Dermis microvascular lymphatic vessel endothelial cell (primary cell): ENCODE data around the gene ABLIM3. TPM values are rescaled to one million over a fixed set of nuclear protein-coding genes. Genes with fewer than 3 reads are reported as not detected.

ENCODE experiments used
- DNase-seq, 2 donors: peaks; one replicate each; pipeline versions ENCODE4 v3.0.0 to v3.0.0-alpha.2; 2010; ENCODE audit warnings: low read depth in 2 of 2
- total RNA-seq: library from RNA; depleted of rRNA; stranded (reverse); fragments of >200 nt; gene quantifications from 2 replicates; pipeline ENCODE4 v1.2.1, GENCODE V29; 2014

Gene ABLIM3
- total RNA-seq, 1 donor from 2014 or later: 19.5 TPM

DNA sequence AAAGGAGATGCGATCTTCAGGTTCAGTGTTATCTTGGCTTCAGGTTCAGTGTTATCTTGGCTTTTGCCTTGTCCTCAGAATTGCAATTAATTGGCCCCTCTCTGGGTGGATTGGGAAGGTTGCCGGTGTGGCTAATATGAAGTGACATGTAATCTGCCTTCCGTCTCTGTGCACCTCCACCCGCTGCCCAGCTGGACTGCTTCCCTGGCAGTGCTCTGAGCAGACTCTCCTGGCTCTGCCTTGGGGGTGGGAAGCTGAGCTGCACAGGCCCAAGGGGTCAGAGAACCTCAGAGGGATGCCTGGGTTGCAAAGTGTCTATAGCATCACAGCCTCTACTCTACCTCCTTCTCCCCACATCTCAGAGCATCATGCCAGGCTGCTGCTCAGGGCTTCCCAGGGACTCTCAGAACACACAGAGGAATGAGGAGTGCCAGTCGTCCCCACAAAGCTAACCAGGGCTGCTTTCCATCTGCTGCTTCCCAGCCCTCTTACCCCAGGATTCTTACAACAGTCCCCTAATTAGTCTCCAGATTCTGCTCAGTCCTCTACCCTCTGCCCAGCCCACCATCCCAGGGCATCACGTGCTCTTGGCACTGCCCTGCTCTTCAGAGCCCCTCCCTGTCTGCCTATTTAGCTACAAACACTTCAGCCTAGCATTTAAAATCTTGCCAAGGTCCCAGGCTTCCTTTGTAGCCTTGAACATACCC lies 76.0 kb downstream of the ABLIM3 start:
- DNase-seq: no peak

DNA sequence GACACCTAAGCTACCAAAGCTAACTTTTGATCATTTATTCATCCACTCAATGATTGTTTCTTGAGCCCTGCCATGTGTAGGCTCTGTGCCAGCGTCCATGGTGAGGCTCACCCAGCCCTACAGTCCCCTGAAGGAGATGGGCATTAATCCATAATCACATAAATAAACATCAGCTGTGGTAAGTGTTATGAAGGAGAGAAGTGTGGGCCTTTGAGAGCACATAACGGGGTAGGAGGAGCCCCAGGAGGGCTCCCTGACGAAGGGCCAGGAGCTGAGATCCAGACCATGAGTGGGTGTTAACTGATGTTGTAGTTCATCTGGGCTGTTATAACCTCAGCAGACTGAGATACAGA lies 76.5 kb downstream of the ABLIM3 start:
- DNase-seq: no peak

GRCh38 chr5:149219584-149219983 lies 78.3 kb downstream of the ABLIM3 start:
- no peak for DNase-seq

GRCh38 chr5:149220750-149221149 lies 79.5 kb downstream of the ABLIM3 start:
- peak in 1 of 2 donors; percentile 21 for DNase-seq

- DNase-seq: peak in 1 of 2 donors; percentile 22
Measured at GRCh38 chr5:149221326-149221725, 80.0 kb downstream of the ABLIM3 start.

DNA sequence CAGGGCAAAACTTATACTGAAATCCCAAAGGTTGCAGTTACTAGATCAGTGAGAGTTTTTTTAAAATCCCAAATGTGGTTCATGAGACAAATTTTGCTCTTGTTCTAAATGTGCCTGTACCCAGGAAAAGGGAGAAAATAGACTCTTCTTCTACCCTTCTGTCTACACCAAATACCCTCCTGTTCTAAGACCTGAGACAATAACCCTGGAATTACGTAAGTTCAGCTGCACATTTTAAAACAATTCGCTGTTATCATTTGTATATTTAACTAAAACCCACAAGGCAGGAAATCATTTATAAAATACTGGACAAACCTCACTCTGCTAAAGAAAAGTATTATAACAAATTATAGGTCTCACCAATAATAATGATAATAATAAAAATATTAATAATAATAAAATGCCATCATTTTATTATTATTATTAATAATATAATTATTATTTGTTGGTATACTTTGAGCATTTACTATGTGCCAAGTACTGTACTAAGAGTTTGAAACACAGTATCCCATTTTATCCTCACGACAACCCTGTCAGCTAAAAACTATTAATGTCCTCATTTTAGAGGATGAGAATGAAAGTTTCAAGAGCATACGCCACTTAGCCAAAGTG lies 80.5 kb downstream of the ABLIM3 start:
- no peak for DNase-seq

GRCh38 chr5:149223081-149223848 lies 82.0 kb downstream of the ABLIM3 start:
- DNase-seq: no peak

DNA sequence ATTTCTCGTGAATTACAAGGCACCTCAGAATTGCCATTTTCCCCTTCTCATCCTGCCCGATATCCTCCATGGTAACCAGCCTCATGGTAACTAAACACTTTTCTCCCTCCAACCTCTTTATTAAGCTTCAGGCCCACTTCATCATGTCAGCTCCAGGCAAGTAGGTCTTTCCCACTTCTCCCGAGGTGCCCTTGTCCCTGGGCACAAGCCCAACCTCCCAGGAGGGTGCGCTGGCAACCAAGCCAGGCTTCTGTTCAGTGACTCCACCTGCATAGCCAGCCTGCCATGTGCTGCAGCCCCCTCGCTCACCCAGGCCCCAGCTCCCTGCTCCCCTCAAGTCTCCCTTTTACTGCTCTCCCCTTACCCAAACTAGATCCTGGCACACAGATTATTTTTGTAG lies 83.0 kb downstream of the ABLIM3 start:
- DNase-seq: no peak

- DNase-seq: peak; percentile 61 to 84
Measured at GRCh38 chr5:149227168-149227826, 86.0 kb downstream of the ABLIM3 start.

GRCh38 chr5:149228618-149229297 lies 87.5 kb downstream of the ABLIM3 start:
- DNase-seq: peak; percentile 96 to 97

GRCh38 chr5:149229298-149229937 lies 88.1 kb downstream of the ABLIM3 start:
- DNase-seq: no peak

GRCh38 chr5:149235841-149236240 lies 94.5 kb downstream of the ABLIM3 start:
- no peak for DNase-seq

DNA sequence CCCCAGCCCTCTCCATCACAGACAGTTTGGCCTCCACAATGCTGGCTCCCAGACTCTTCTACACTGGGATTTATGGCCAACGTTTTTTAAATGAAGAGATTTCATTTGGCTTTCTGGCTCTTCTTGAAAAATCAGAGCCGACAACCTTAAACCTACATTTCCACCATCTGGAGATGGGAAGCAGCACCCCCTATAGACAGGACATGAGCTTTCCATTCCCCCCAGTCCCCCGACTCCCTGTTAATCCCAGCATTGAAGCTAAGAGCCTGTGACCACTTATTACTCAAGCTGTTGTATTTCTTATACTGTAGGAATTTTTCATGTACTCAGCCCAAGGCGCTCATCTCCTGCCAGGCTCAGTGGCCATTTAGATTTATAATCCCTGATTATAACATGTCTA lies 96.4 kb downstream of the ABLIM3 start:
- peak in 1 of 2 donors; percentile 35 for DNase-seq

DNA sequence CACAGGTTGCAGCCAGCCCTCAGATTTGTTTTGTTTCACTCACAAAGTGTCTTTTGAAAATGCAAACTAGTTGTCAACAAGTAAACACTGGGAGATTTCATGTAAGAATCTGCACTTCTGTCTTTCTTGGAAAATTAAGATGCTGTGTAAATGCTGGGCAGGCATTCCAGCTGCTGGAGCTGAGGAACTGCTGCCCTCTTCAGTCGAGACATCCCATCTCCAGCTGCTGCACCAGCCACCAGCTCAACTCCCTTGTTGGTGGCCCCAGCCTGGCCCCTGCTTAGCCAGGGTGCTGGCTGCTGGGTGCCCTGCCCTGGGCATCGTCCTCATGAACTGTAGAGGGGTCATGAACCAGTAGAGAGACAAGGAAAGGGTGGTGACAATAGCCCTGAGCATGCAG lies 97.2 kb downstream of the ABLIM3 start:
- DNase-seq: peak in 1 of 2 donors; percentile 21

DNA sequence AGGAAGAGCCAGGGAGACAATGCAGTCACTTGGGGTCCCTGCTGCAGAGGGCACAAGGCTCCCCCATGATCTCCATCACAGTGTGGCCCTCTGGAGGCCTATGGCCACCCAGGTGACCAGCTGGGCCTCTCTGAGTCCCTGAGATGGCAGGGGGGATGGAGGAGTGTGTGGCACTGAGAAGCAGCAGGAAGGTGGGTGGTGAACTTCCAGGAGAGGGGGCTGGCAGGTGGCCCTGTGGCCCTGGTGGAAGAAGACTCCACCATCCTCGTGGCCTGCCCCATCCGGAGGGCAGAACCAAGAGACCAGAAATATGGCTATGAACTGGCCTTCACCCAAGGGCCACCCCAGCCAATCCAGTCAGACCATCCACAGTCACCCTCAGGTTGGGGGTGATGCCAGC lies 98.6 kb downstream of the ABLIM3 start:
- DNase-seq: no peak

- DNase-seq: peak in 1 of 2 donors; percentile 63
Measured at GRCh38 chr5:149240354-149240998, 99.2 kb downstream of the ABLIM3 start.

DNA sequence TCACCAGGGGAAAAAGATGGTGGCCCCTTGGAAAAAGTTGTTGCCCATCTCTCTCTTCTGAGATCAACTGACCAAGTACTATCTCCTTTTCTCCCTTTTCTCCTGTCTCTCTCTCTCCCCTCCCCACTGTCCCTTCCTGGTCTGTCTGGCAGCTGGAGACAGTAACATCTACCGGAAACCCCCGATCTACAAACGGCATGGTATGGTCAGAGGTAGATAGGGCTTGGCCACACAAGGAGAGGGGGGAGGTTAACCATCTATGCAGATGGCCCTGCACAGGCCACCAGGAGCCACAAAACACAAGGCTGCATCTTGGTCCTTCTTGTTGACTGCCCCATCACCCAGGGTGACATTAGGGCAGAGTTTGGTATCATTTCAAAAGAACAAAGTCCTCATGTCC lies 101.0 kb downstream of the ABLIM3 start:
- no peak for DNase-seq

DNA sequence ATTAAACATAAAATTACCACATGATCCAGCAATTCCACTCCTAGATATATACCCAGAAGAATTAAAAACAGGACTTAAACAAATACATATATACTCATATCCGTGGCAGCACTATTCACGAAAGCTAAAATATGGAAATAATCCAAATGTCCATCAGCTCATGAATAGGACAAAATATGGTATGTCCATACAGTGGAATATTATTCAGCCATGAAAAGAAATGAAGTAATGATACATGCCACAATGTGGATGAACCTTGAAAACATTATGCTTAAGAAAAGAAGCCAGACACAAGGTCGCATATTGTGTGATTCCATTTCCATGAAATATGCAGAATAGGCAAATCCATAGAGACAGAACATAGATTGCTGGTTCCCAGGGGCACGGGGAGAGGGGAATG lies 105.6 kb downstream of the ABLIM3 start:
- DNase-seq: no peak

DNA sequence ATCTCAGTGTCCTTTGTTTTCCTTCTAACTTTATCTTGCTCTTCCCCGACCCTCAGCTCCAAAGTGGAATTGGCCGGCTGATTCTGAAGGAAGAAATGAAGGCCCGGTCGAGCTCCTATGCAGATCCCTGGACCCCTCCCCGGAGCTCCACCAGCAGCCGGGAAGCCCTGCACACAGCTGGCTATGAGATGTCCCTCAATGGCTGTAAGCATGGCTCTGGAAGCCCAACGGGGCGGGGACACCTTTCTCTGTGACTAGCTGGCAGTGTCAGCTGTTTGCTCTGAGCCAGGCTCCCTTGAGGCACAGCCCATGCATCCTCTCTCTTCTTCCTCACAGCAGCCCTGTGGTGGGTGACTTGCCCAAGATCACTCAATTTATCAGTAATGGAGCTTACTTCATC lies 106.4 kb downstream of the ABLIM3 start:
- no peak for DNase-seq

DNA sequence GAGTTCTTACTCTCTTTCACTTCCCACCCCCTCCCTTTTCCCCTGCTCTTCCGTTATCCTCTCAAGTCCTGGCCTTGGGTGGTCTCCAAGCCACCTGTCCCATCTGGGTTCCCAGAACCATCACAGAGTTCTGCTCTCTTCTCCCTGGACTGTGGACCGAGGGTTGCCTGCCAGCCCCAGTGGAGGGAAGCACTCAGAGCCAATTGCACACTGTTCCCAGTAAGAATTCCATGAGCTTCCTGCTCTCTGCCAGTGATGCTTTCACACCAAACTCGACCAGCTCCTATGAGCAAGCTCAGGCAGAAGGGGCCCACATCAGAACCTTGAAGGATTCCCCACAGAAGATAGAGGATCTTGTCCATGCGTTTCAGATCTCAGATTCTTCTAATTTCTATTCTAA lies 110.3 kb downstream of the ABLIM3 start:
- DNase-seq: no peak

- DNase-seq: no peak
Measured at GRCh38 chr5:149254506-149254905, 113.2 kb downstream of the ABLIM3 start.
